Measurements from ENCODE around the gene OSGEPL1. TPM values are rescaled to one million over a fixed set of nuclear protein-coding genes. Genes with fewer than 3 reads are reported as not detected.

The OSGEPL1 gene
- total RNA-seq, 1 donor from 2014 or later = 7.8 TPM

DNA sequence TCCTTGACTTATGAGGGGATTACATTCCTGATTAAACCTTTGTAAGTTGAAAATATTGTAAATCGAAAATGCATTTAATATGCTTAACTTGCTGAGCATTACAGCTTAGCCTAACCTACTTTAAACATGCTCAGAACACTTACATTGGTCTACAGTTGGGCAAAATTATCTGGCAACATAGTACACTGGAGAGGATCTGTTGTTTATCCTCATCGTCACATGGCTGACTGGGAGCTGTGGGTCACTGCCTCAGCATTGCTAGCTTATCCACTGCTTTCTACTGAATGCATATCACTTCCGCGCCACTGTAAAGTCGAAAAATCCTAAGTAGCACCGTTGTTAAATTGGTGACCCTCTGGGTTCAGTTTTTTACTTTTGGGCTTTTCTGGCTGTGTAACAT is 35.3 kb upstream of the OSGEPL1 start:
- TF ChIP-seq CTCF (conservative IDR thresholded peaks at IDR 0.05; ENCODE audit: low read depth, low read length) = no peak

DNA sequence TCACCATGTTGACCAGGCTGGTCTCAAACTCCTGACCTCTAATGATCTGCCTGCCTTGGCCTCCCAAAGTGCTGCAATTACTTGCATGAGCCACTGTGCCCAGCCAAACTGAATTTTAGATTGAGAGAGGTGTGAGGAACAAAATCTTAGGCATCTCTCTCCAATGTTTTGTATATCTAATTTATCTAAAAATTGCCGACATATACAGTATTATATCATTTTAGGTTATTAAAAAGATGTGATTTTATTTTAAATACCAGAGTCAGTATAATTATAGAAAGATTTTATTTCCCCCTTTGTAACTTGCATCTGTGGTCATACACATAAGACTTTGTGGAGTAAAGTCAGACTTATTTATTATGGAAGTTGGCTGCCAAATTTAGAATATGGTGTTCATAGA is 31.7 kb upstream of the OSGEPL1 start:
- no peak overlapping the region for H3K4me3 ChIP-seq (ENCODE audit: low read depth, low read length)
- no peak for TF ChIP-seq CTCF (conservative IDR thresholded peaks at IDR 0.05; ENCODE audit: low read depth, low read length)
- no peak for DNase-seq (ENCODE audit: low read depth)

More for the DNA sequence above, 35.3 kb upstream of the OSGEPL1 start:
- no peak overlapping the region for H3K4me3 ChIP-seq (ENCODE audit: low read depth, low read length)
- no peak for DNase-seq (ENCODE audit: low read depth)

DNA sequence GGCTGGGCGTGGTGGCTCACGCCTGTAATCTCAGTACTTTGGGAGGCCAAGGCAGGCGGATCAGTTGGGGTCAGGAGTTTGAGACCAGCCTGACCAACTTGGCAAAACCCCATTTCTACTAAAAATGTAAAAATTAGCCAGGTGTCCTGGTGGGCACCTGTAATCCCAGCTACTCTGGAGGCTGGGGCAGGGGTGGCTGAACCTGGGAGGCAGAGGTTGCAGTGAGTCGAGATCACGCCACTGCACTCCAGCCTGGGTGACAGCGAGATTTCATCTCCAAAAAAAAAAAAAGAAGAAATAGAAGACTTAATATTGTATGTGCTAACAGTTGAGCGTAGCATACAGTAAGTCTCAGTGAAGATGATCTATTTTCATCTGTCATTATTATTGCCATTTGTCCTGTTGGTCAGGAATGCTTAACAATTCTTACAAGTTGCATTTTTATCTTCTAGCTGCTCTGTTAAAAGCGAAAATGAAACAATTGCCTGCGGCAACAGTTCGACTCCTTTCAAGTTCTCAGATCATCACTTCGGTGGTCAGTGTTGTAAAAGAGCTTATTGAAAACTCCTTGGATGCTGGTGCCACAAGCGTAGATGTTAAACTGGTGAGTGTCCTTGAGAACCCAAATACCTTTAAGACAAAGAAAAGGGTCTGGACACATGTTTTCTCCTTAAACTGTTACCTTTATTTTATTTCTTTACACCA is 28.9 kb upstream of the OSGEPL1 start:
- no peak for TF ChIP-seq CTCF (conservative IDR thresholded peaks at IDR 0.05; ENCODE audit: low read depth, low read length)
- no peak overlapping the region for H3K4me3 ChIP-seq (ENCODE audit: low read depth, low read length)

DNA sequence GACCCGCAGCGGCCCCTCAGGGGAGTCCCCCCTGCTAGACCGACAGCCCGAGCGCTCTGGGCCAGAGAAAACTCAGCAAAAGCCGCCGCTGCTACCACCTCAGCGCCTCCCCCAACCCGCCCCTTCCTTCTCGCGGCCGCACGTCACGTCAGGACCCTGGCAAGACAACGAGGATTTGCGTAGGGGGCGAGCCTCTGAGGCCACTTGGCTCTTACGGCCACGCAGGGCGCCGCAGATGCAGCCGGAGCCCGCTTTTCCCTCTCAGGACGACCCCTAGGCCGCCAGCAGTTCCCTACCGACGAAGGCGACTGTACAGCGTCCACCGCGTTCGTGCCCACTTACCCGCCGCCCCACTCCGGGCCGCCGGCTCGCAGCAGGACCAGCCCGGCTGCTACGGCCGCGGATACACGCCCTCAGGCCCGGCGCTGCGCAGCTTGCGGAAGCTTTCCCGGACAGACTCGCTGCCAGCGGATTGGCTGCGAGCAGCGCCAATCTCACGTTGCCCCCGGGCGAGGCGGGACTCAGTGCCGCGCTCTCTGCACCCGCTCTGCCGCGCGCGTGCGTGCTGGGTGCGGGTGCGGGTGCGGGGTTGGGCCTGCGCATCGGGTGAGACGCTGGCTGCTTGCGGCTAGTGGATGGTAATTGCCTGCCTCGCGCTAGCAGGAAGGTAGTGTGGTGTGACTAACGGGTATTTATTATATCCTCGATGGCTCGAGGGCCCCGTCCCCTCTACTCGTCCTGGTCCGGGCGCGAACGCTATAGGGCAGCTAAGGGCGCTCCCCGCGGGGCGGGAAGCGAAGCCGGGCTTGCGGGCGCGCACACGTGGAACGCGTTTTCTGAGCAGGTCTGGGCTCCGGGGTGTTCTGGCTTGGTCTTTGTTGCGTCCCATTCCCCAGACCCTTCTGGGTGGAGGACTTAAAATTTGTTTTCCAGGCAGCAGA is 21.6 kb upstream of the OSGEPL1 start, which contains the start of the genes ORMDL1 and PMS1:
Gene ORMDL1, minus strand, starts transcription at position 413 of the 941 bp plus-strand sequence. CDS start 1,744 bp downstream, outside the sequence.
Gene PMS1, plus strand, starts transcription at position 524 of the 941 bp plus-strand sequence. CDS start 7,360 bp downstream, outside the sequence.
- peak within 1 kb of the TSS; percentile 82 for H3K4me3 ChIP-seq (ENCODE audit: low read depth, low read length)
- no peak for DNase-seq (ENCODE audit: low read depth)
- TF ChIP-seq CTCF (conservative IDR thresholded peaks at IDR 0.05; ENCODE audit: low read depth, low read length) = no peak

More for the DNA sequence above, 28.9 kb upstream of the OSGEPL1 start:
- DNase-seq (ENCODE audit: low read depth) = no peak

DNA sequence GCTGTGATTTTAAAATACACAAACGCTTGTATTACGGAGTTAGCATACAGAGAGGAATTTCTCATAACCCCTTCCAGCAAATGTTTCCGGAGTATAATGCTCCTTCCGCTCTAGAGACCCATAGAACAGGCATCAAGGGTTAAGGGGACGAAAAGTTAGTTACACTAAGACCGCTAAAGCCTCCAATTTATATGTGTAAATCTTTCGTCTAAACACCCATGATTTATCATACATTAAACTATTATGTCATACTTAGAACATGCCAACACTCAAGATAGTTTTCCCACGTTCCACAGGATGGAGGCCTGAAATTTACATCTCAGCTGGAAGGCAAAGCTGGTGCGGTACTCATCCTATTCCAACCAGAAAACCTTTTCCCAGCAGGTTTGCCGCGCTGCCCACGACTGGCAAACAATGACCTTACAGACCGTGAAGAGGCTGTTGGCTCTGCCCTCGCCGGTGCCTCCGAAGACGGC is 20.9 kb upstream of the OSGEPL1 start:
- no peak for DNase-seq (ENCODE audit: low read depth)
- peak overlapping the region; percentile 82 for H3K4me3 ChIP-seq (ENCODE audit: low read depth, low read length)
- TF ChIP-seq CTCF (conservative IDR thresholded peaks at IDR 0.05; ENCODE audit: low read depth, low read length) = no peak

- no peak for TF ChIP-seq CTCF (conservative IDR thresholded peaks at IDR 0.05; ENCODE audit: low read depth, low read length)
- no peak for DNase-seq (ENCODE audit: low read depth)
- H3K4me3 ChIP-seq (ENCODE audit: low read depth, low read length) = peak overlapping the region; percentile 82
These were observed 19.7 kb upstream of the OSGEPL1 start for GRCh38 chr2:189782221-189782671.

All from epithelial cell of proximal tubule (primary cell).